K562 (cell line): ENCODE data around the gene ZSCAN22. TPM values are rescaled to one million over a fixed set of nuclear protein-coding genes. Genes with fewer than 3 reads are reported as not detected.

Experiments
- BCOR ChIP-seq: fragments of 450-650 bp; IDR thresholded peaks from 2 replicates; pipeline ENCODE4 v1.6.1; 2016
- ZNF551 ChIP-seq: fragments of 250-450 bp; sonication (Bioruptor Pico); IDR thresholded peaks from 2 replicates; pipeline ENCODE4 v1.5.0; 2021; ENCODE audit warnings: mild to moderate bottlenecking, moderate library complexity
- polyA plus RNA-seq, 8 experiments: library from polyadenylated mRNA; depleted of rRNA in 4 of 8; stranded (reverse) in 5 of 8; unstranded in 3 of 8; fragments of >200 nt; fragmentation: Nextera tagmentation in 2 of 8; fragmentation: Illumina TruSeq in 1 of 8; extraction: Ambion mirVana in 2 of 8; extraction: Trizol in 1 of 8; gene quantifications; 2 replicates each; pipeline versions ENCODE4 v1.2.1 to v1.2.3, GENCODE V29; 2011 to 2014; ENCODE audit warnings: inconsistent platforms in 1 of 8, missing spikeins in 1 of 8
- total RNA-seq, 7 experiments: library from RNA; depleted of rRNA in 6 of 7; stranded (reverse); fragments of >200 nt in 6 of 7; fragmentation: Illumina TruSeq in 2 of 7; extraction: Trizol in 2 of 7; gene quantifications; 2 replicates each; pipeline versions ENCODE4 v1.2.1 to v1.2.3, GENCODE V29; 2011 to 2021; ENCODE audit warnings: low replicate concordance in 1 of 7
- TF ChIP-seq, protein P1 (sequence below): fragments of 450-650 bp; IDR thresholded peaks from 2 replicates; pipeline ENCODE4 v1.6.1; 2016; ENCODE audit warnings: mild to moderate bottlenecking, moderate library complexity
- TF ChIP-seq, protein P2 (sequence below), 2 experiments: IDR thresholded peaks; 2 replicates each; pipeline ENCODE4 v1.6.1; 2011; ENCODE audit warnings: borderline replicate concordance in 1 of 2, control low read depth in 1 of 2, low read depth in 1 of 2, low read length in 1 of 2, mild to moderate bottlenecking in 1 of 2, mixed read lengths in 1 of 2, moderate library complexity in 1 of 2; ENCODE audit not compliant: insufficient read depth in 1 of 2, insufficient read length in 1 of 2, poor library complexity in 1 of 2, severe bottlenecking in 1 of 2; ENCODE audit errors: extremely low read depth in 1 of 2

The ZSCAN22 gene
- total and polyA plus RNA-seq, 9 of the 15 experiments (the other 6 are each of a cell fraction or from before 2014, with no cell fraction given) = 0.98 to 5.3 (median 3.0) TPM

DNA sequence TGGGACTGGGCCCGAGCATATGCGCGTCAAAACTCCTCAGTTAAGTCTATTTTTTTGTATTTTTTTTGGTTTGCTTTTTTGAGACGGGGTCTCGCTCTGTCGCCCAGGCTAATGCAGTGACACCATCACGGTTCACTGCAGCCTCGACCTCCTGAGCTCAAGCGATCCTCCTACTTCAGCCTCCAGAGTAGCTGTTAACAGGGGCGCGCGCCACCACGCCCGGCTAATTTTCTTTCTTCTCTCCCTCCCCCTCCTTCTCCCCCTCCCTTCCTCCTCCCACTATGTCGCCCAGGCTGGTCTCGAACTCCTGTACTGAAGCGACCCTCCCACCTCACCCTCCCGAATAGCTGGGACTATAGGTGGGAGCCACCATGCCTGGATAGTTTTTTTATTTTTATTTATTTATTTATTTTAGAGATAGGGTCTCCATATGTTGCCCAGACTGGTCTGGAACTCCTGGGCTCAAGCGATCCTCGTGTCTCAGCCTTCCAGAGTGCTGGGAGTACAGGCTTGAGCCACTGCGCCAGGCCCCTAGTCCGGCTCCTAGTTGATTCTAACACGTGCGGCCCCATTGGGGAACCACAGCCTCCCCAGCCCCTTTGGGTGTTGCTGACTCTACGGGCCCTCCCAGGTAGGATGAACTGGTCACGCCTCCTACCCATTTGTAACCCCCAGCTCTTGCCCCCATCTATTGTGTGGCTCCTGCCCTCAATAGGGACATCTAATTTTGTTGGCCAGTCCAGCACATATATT, 54.8 kb downstream of the ZSCAN22 start (continued):
- TF ChIP-seq, protein P1, sequence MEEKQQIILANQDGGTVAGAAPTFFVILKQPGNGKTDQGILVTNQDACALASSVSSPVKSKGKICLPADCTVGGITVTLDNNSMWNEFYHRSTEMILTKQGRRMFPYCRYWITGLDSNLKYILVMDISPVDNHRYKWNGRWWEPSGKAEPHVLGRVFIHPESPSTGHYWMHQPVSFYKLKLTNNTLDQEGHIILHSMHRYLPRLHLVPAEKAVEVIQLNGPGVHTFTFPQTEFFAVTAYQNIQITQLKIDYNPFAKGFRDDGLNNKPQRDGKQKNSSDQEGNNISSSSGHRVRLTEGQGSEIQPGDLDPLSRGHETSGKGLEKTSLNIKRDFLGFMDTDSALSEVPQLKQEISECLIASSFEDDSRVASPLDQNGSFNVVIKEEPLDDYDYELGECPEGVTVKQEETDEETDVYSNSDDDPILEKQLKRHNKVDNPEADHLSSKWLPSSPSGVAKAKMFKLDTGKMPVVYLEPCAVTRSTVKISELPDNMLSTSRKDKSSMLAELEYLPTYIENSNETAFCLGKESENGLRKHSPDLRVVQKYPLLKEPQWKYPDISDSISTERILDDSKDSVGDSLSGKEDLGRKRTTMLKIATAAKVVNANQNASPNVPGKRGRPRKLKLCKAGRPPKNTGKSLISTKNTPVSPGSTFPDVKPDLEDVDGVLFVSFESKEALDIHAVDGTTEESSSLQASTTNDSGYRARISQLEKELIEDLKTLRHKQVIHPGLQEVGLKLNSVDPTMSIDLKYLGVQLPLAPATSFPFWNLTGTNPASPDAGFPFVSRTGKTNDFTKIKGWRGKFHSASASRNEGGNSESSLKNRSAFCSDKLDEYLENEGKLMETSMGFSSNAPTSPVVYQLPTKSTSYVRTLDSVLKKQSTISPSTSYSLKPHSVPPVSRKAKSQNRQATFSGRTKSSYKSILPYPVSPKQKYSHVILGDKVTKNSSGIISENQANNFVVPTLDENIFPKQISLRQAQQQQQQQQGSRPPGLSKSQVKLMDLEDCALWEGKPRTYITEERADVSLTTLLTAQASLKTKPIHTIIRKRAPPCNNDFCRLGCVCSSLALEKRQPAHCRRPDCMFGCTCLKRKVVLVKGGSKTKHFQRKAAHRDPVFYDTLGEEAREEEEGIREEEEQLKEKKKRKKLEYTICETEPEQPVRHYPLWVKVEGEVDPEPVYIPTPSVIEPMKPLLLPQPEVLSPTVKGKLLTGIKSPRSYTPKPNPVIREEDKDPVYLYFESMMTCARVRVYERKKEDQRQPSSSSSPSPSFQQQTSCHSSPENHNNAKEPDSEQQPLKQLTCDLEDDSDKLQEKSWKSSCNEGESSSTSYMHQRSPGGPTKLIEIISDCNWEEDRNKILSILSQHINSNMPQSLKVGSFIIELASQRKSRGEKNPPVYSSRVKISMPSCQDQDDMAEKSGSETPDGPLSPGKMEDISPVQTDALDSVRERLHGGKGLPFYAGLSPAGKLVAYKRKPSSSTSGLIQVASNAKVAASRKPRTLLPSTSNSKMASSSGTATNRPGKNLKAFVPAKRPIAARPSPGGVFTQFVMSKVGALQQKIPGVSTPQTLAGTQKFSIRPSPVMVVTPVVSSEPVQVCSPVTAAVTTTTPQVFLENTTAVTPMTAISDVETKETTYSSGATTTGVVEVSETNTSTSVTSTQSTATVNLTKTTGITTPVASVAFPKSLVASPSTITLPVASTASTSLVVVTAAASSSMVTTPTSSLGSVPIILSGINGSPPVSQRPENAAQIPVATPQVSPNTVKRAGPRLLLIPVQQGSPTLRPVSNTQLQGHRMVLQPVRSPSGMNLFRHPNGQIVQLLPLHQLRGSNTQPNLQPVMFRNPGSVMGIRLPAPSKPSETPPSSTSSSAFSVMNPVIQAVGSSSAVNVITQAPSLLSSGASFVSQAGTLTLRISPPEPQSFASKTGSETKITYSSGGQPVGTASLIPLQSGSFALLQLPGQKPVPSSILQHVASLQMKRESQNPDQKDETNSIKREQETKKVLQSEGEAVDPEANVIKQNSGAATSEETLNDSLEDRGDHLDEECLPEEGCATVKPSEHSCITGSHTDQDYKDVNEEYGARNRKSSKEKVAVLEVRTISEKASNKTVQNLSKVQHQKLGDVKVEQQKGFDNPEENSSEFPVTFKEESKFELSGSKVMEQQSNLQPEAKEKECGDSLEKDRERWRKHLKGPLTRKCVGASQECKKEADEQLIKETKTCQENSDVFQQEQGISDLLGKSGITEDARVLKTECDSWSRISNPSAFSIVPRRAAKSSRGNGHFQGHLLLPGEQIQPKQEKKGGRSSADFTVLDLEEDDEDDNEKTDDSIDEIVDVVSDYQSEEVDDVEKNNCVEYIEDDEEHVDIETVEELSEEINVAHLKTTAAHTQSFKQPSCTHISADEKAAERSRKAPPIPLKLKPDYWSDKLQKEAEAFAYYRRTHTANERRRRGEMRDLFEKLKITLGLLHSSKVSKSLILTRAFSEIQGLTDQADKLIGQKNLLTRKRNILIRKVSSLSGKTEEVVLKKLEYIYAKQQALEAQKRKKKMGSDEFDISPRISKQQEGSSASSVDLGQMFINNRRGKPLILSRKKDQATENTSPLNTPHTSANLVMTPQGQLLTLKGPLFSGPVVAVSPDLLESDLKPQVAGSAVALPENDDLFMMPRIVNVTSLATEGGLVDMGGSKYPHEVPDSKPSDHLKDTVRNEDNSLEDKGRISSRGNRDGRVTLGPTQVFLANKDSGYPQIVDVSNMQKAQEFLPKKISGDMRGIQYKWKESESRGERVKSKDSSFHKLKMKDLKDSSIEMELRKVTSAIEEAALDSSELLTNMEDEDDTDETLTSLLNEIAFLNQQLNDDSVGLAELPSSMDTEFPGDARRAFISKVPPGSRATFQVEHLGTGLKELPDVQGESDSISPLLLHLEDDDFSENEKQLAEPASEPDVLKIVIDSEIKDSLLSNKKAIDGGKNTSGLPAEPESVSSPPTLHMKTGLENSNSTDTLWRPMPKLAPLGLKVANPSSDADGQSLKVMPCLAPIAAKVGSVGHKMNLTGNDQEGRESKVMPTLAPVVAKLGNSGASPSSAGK = peak; percentile 22; the same call in 1 of the 2 replicates
- TF ChIP-seq ZNF551 (CRISPR knock-in tag) (no peak), BCOR (peak; percentile 27; the same call in 1 of the 2 replicates)
- TF ChIP-seq, protein P2, sequence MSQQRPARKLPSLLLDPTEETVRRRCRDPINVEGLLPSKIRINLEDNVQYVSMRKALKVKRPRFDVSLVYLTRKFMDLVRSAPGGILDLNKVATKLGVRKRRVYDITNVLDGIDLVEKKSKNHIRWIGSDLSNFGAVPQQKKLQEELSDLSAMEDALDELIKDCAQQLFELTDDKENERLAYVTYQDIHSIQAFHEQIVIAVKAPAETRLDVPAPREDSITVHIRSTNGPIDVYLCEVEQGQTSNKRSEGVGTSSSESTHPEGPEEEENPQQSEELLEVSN (IDR thresholded peaks at IDR 0.05; ENCODE audit: borderline replicate concordance in 1 of 2, extremely low read depth in 1 of 2, insufficient read depth in 1 of 2, insufficient read length in 1 of 2, low read depth in 1 of 2, low read length in 1 of 2, poor library complexity in 1 of 2, severe bottlenecking in 1 of 2) = peak in 1 of 2 experiments; percentile 1
- TF ChIP-seq, all 486 proteins: peak for 32
